Fibroblast of the aortic adventitia (primary cell): ENCODE results near the gene GALNT15. TPM values are rescaled to one million over a fixed set of nuclear protein-coding genes. Genes with fewer than 3 reads are reported as not detected.

Experiments used
- total RNA-seq: library from RNA; depleted of rRNA; stranded (reverse); fragments of >200 nt; gene quantifications from 2 replicates; pipeline ENCODE4 v1.2.3, GENCODE V29; 2012; ENCODE audit warnings: low replicate concordance

Gene GALNT15
- total RNA-seq, 1 donor = 10.9 TPM

Other genes starting within 250 kb of the GALNT15 start
- 4.5 and 33.4 TPM in 2 replicates for gene DPH3, start 90.3 kb downstream of the GALNT15 start, total RNA-seq
- 15.3 and 15.7 TPM in 2 replicates for gene OXNAD1, start 90.5 kb downstream of the GALNT15 start, total RNA-seq